Stimulated activated CD8-positive, alpha-beta memory T cell treated with anti-CD3 and anti-CD28 coated beads, Interleukin-4, amount 100 ng/mL, for 4 hours (primary cell): Measurements from ENCODE around the gene SV2B.

Experiments used
- DNase-seq, 2 donors: peaks; one replicate each; pipeline ENCODE4 v3.0.0-alpha.2; 2020; ENCODE audit warnings: low read depth in 2 of 2, low spot score in 1 of 2

The SV2B gene

GRCh38 chr15:91101608-91101920 is 1.5 kb downstream of the SV2B start:
- DNase-seq: no peak

GRCh38 chr15:91102546-91103330 is 2.7 kb downstream of the SV2B start:
- DNase-seq: no peak

- DNase-seq: no peak
Observed at GRCh38 chr15:91104111-91104510, 4.1 kb downstream of the SV2B start.

- no peak for DNase-seq
Observed at GRCh38 chr15:91108421-91108820, 8.4 kb downstream of the SV2B start.

GRCh38 chr15:91109885-91110284 is 9.8 kb downstream of the SV2B start:
- DNase-seq: no peak

GRCh38 chr15:91110407-91110806 is 10.3 kb downstream of the SV2B start:
- no peak for DNase-seq

GRCh38 chr15:91113030-91113429 is 13.0 kb downstream of the SV2B start:
- DNase-seq: no peak

GRCh38 chr15:91114301-91114700 is 14.2 kb downstream of the SV2B start:
- no peak for DNase-seq

- no peak for DNase-seq
Observed at GRCh38 chr15:91116113-91117067, 16.3 kb downstream of the SV2B start.

GRCh38 chr15:91117375-91117774 is 17.3 kb downstream of the SV2B start:
- DNase-seq: no peak

GRCh38 chr15:91118817-91119590 is 18.9 kb downstream of the SV2B start:
- no peak for DNase-seq

GRCh38 chr15:91122296-91122695 is 22.2 kb downstream of the SV2B start:
- DNase-seq: no peak

- no peak for DNase-seq
Observed at GRCh38 chr15:91124132-91124531, 24.1 kb downstream of the SV2B start.

- no peak for DNase-seq
Observed at GRCh38 chr15:91125162-91125561, 25.1 kb downstream of the SV2B start.

GRCh38 chr15:91126080-91126479 is 26.0 kb downstream of the SV2B start:
- DNase-seq: no peak

GRCh38 chr15:91127236-91127955 is 27.3 kb downstream of the SV2B start:
- DNase-seq: no peak

GRCh38 chr15:91128016-91128415 is 28.0 kb downstream of the SV2B start:
- no peak for DNase-seq

GRCh38 chr15:91129436-91129835 is 29.4 kb downstream of the SV2B start:
- DNase-seq: no peak

- DNase-seq: no peak
Observed at GRCh38 chr15:91132079-91132478, 32.0 kb downstream of the SV2B start.

GRCh38 chr15:91133511-91133910 is 33.5 kb downstream of the SV2B start:
- DNase-seq: no peak
